A549 (cell line): ENCODE data around the gene PPL. TPM values are rescaled to one million over a fixed set of nuclear protein-coding genes. Genes with fewer than 3 reads are reported as not detected.

ENCODE experiments used
- ATAC-seq, 2 experiments: fragments of 200-7000 bp in 1 of 2; fragments of >200 bp in 1 of 2; cut with Nextera tagmentation in 1 of 2; cut with Tn5 transposase in 1 of 2; 3 replicates each; pipeline versions ENCODE4 v1.8.0 to v1.9.1; 2018 to 2020; ENCODE audit warnings: mild to moderate bottlenecking in 1 of 2, moderate library complexity in 1 of 2
- CTCF ChIA-PET: fragments of 300-600 bp; sonication (Branson Sonifier 250); formaldehyde crosslinking; extraction: SDS; loops from one replicate; lab custom pipeline; 2021; ENCODE audit warnings: antibody characterized with exemption, inconsistent platforms; lab: Yijun Ruan, JAX
- POLR2A ChIA-PET: fragments of 350-600 bp; formaldehyde crosslinking; extraction: SDS; loops from one replicate; lab custom pipeline; 2021; ENCODE audit warnings: antibody characterized with exemption, inconsistent platforms; lab: Yijun Ruan, JAX
- DNase-seq, 2 experiments: peaks; one replicate each; pipeline versions ENCODE4 v3.0.0 to v3.0.0-alpha.2; 2011 to 2016; ENCODE audit warnings: low read depth in 1 of 2, low spot score in 1 of 2
- FAIRE-seq: peaks from 2 replicates; lab custom pipeline; 2011; peaks lifted over from hg19 to GRCh38; lab: Jason Lieb, UNC
- H3K27ac ChIP-seq, 2 experiments: fragments of >200 bp; sonication (Bioruptor Twin); formaldehyde crosslinking; 3 replicates each; pipeline ENCODE4 v1.5.1; 2016 to 2017
- H3K4me1 ChIP-seq: fragments of >200 bp; sonication (Bioruptor Twin); formaldehyde crosslinking; 3 replicates; pipeline ENCODE4 v1.6.1; 2016
- H3K4me2 ChIP-seq: fragments of >200 bp; sonication (Bioruptor Twin); formaldehyde crosslinking; 3 replicates; pipeline ENCODE4 v1.6.1; 2016
- H3K4me3 ChIP-seq: fragments of >200 bp; sonication (Bioruptor Twin); formaldehyde crosslinking; 3 replicates; pipeline ENCODE4 v1.5.1; 2016
- H3K9me3 ChIP-seq: fragments of >200 bp; sonication (Bioruptor Twin); formaldehyde crosslinking; 3 replicates; pipeline ENCODE4 v1.6.1; 2016
- ATOH8 ChIP-seq: fragments of 250-450 bp; sonication (Bioruptor Pico); IDR thresholded peaks from 2 replicates; pipeline ENCODE4 v1.5.0; 2020; ENCODE audit warnings: low read depth, mild to moderate bottlenecking, moderate library complexity
- EHF ChIP-seq: fragments of 250-450 bp; sonication (Bioruptor Pico); IDR thresholded peaks from 2 replicates; pipeline ENCODE4 v1.5.0; 2020; ENCODE audit warnings: mild to moderate bottlenecking
- ELK1 ChIP-seq: fragments of 150-350 bp; IDR thresholded peaks from 2 replicates; pipeline ENCODE4 v1.6.1; 2014; ENCODE audit warnings: low read depth, mild to moderate bottlenecking, low read length
- FOSB ChIP-seq: fragments of 250-450 bp; sonication (Bioruptor Pico); IDR thresholded peaks from 2 replicates; pipeline ENCODE4 v1.5.0; 2020; ENCODE audit warnings: mild to moderate bottlenecking, moderate library complexity
- FOSL2 ChIP-seq, 2 experiments: fragments of 450-650 bp in 1 of 2; fragments of >200 bp in 1 of 2; sonication (Bioruptor Twin) in 1 of 2; formaldehyde crosslinking; IDR thresholded peaks; 2 replicates each; pipeline versions ENCODE4 v1.5.0 to v1.6.1; 2016 to 2020; ENCODE audit warnings: mild to moderate bottlenecking in 1 of 2, moderate library complexity in 1 of 2
- FOXS1 ChIP-seq: fragments of 250-450 bp; sonication (Bioruptor Pico); IDR thresholded peaks from 2 replicates; pipeline ENCODE4 v1.5.0; 2020; ENCODE audit warnings: mild to moderate bottlenecking, moderate library complexity
- GATA3 ChIP-seq: IDR thresholded peaks from 2 replicates; pipeline ENCODE4 v1.6.1; 2012; ENCODE audit warnings: borderline replicate concordance
- HDAC2 ChIP-seq: fragments of 200-600 bp; sonication (generic); IDR thresholded peaks from 2 replicates; pipeline ENCODE4 v1.6.1; 2016
- HES2 ChIP-seq: fragments of >200 bp; sonication (Bioruptor Twin); formaldehyde crosslinking; IDR thresholded peaks from 2 replicates; pipeline ENCODE4 v1.6.1; 2016
- HEYL ChIP-seq: fragments of 250-450 bp; sonication (Bioruptor Pico); IDR thresholded peaks from 2 replicates; pipeline ENCODE4 v1.8.0; 2021; ENCODE audit warnings: mild to moderate bottlenecking, moderate library complexity
- HMGXB4 ChIP-seq: fragments of 250-450 bp; sonication (Bioruptor Pico); IDR thresholded peaks from 2 replicates; pipeline ENCODE4 v1.5.0; 2021; ENCODE audit warnings: mild to moderate bottlenecking, moderate library complexity, borderline replicate concordance
- HOXA7 ChIP-seq: fragments of 250-450 bp; sonication (Bioruptor Pico); IDR thresholded peaks from 2 replicates; pipeline ENCODE4 v1.5.0; 2020; ENCODE audit warnings: mild to moderate bottlenecking, moderate library complexity
- HOXB5 ChIP-seq: fragments of 250-450 bp; sonication (Bioruptor Pico); IDR thresholded peaks from 2 replicates; pipeline ENCODE4 v1.5.0; 2020; ENCODE audit warnings: mild to moderate bottlenecking, moderate library complexity
- MAFK ChIP-seq: fragments of 450-650 bp; IDR thresholded peaks from 2 replicates; pipeline ENCODE4 v1.6.1; 2014; ENCODE audit not compliant: partially characterized antibody
- NFE2L2 ChIP-seq: fragments of 150-350 bp; conservative IDR thresholded peaks from 2 replicates; pipeline ENCODE4 v1.6.1; 2014; ENCODE audit warnings: low read length
- NR3C1 ChIP-seq: fragments of >200 bp; sonication (Bioruptor Twin); formaldehyde crosslinking; IDR thresholded peaks from 3 replicates; pipeline ENCODE4 v1.6.1; 2017
- PHF8 ChIP-seq: fragments of 200-600 bp; sonication (generic); IDR thresholded peaks from 2 replicates; pipeline ENCODE4 v1.6.1; 2016; ENCODE audit warnings: low read depth, mild to moderate bottlenecking, antibody characterized with exemption, moderate library complexity, borderline replicate concordance
- RARB ChIP-seq: fragments of 250-450 bp; sonication (Bioruptor Pico); IDR thresholded peaks from 2 replicates; pipeline ENCODE4 v1.8.0; 2021; ENCODE audit warnings: mild to moderate bottlenecking, moderate library complexity
- RNF2 ChIP-seq: fragments of 200-600 bp; sonication (generic); IDR thresholded peaks from 2 replicates; pipeline ENCODE4 v1.6.1; 2016; ENCODE audit warnings: low read depth, mild to moderate bottlenecking, antibody characterized with exemption, moderate library complexity, borderline replicate concordance
- SREBF2 ChIP-seq: fragments of 450-650 bp; IDR thresholded peaks from 2 replicates; pipeline ENCODE4 v1.6.1; 2014; ENCODE audit warnings: mild to moderate bottlenecking, moderate library complexity
- TFCP2L1 ChIP-seq: fragments of 250-450 bp; sonication (Bioruptor Pico); IDR thresholded peaks from 2 replicates; pipeline ENCODE4 v1.5.0; 2021; ENCODE audit warnings: mild to moderate bottlenecking
- ZC3H11A ChIP-seq: fragments of 450-650 bp; IDR thresholded peaks from 2 replicates; pipeline ENCODE4 v1.6.1; 2014; ENCODE audit warnings: antibody characterized with exemption, mild to moderate bottlenecking
- ZNF302 ChIP-seq: fragments of 250-450 bp; sonication (Bioruptor Pico); IDR thresholded peaks from 2 replicates; pipeline ENCODE4 v1.9.0; 2021; ENCODE audit warnings: inconsistent platforms, mild to moderate bottlenecking, moderate library complexity
- ZSCAN20 ChIP-seq: fragments of 250-450 bp; sonication (Bioruptor Pico); IDR thresholded peaks from 2 replicates; pipeline ENCODE4 v1.8.0; 2022; ENCODE audit warnings: mild to moderate bottlenecking, moderate library complexity
- WGBS: methylation state at CpG from one replicate; pipeline ENCODE4 v1.1.6; 2017; ENCODE audit errors: missing lambda C conversion rate; 5-methylcytosine and 5-hydroxymethylcytosine counted together
- polyA plus RNA-seq, 4 experiments: library from polyadenylated mRNA; depleted of rRNA in 3 of 4; stranded (reverse); fragments of >200 nt; fragmentation: RNase III in 1 of 4; extraction: RNeasy Plus Mini Kit Qiagen cat#74134 plus additional on column Dnase treatment in 1 of 4; gene quantifications; 2 replicates in 3 of 4; 3 replicates in 1 of 4; pipeline ENCODE4 v1.2.3, GENCODE V29; 2011 to 2017

Gene PPL
- polyA plus RNA-seq, 2 of the 4 experiments (the other 2 are of a cell fraction) = 1.8 to 2.6 TPM

- TF ChIP-seq ATOH8 (CRISPR knock-in tag) = peak; percentile 91
- TF ChIP-seq, all 56 proteins: peak for 16
Observed at GRCh38 chr16:4944333-4945281, 7.7 kb upstream of the PPL start (continued).

GRCh38 chr16:4942481-4942880, 5.5 kb upstream of the PPL start:
- FAIRE-seq = no peak

GRCh38 chr16:4940719-4941118, 3.8 kb upstream of the PPL start:
- no peak for FAIRE-seq
- no peaks in the 10 kb centered on the region for H3K9me3 ChIP-seq
- H3K4me3 ChIP-seq = no peak overlapping the region
- CTCF ChIA-PET = interaction anchor here (0.6 to 1.3 kb wide), 3 partner anchors 8 to 16 kb away, joined by 4 to 8 read pairs (median 5); no protein-coding TSS in a partner anchor
- WGBS = 70% methylated on average over 7 of the region's 7 CpGs
- no peak for ATAC-seq
- TF ChIP-seq GATA3 = no peak
- no peak for TF ChIP-seq RNF2
- TF ChIP-seq RARB (CRISPR knock-in tag) = no peak
- TF ChIP-seq HOXB5 (CRISPR knock-in tag) = no peak
- no peak for TF ChIP-seq ZSCAN20
- TF ChIP-seq MAFK = no peak
- TF ChIP-seq SREBF2 = no peak
- TF ChIP-seq ZNF302 (CRISPR knock-in tag) = no peak
- TF ChIP-seq PHF8 = no peak
- TF ChIP-seq HMGXB4 (CRISPR knock-in tag) = no peak
- no peak for TF ChIP-seq HDAC2
- no peak for TF ChIP-seq HEYL (CRISPR knock-in tag)
- TF ChIP-seq, all 56 proteins: peak for 0
- H3K4me2 ChIP-seq = no peak overlapping the region
- POLR2A ChIA-PET = no interaction called here
- peaks cover 52% of the 10 kb centered on the region for H3K4me1 ChIP-seq
- peak overlapping the region in 1 of 2 experiments; percentile 51; a peak in 3 of 6 replicates for H3K27ac ChIP-seq
- no peak for DNase-seq

More at GRCh38 chr16:4942481-4942880, 5.5 kb upstream of the PPL start:
- ATAC-seq = no peak
- Histone ChIP-seq H3K4me2 (peak overlapping the region; percentile 78), H3K4me3 (no peak overlapping the region), H3K4me1 (peaks cover 51% of the 10 kb centered on the region), H3K27ac (peak overlapping the region; percentile 88 to 92), H3K9me3 (no peaks in the 10 kb centered on the region)
- WGBS = 56% methylated on average over 9 of the region's 9 CpGs
- ChIA-PET CTCF (interaction anchor here (0.8 to 1.9 kb wide), 3 partner anchors 10 to 318 kb away, joined by 5 to 9 read pairs (median 5); partner anchors contain the start of gene MGRN1), POLR2A (no interaction called here)
- no peak for TF ChIP-seq RARB (CRISPR knock-in tag)
- no peak for TF ChIP-seq NFE2L2
- TF ChIP-seq HES2 = no peak
- TF ChIP-seq NR3C1 = no peak
- no peak for TF ChIP-seq ZSCAN20
- TF ChIP-seq ZC3H11A = no peak
- TF ChIP-seq ELK1 = no peak
- TF ChIP-seq ZNF302 (CRISPR knock-in tag) = no peak
- no peak for TF ChIP-seq HOXA7
- TF ChIP-seq EHF = no peak
- no peak for TF ChIP-seq FOSL2 (IDR thresholded peaks at IDR 0.05)
- no peak for TF ChIP-seq FOSL2 (CRISPR knock-in tag; IDR thresholded peaks at IDR 0.05)
- no peak for TF ChIP-seq TFCP2L1 (CRISPR knock-in tag)
- TF ChIP-seq FOSB = no peak
- no peak for TF ChIP-seq FOXS1
- no peak for DNase-seq
